SK-N-SH treated with all-trans-retinoic acid at 6 μM for 48 hours (cell line): ENCODE data around the gene ANKRD17.

Experiments used
- ARNTL ChIP-seq: fragments of 450-650 bp; formaldehyde crosslinking; IDR thresholded peaks from 2 replicates; pipeline ENCODE4 v1.5.0; 2020; ENCODE audit warnings: low read depth, mild to moderate bottlenecking, moderate library complexity, borderline replicate concordance
- ESRRG ChIP-seq: fragments of 250-450 bp; sonication (Bioruptor Pico); IDR thresholded peaks from 2 replicates; pipeline ENCODE4 v1.6.1; 2021; ENCODE audit warnings: mild to moderate bottlenecking
- PATZ1 ChIP-seq: fragments of 250-450 bp; sonication (Bioruptor Pico); IDR thresholded peaks from 2 replicates; pipeline ENCODE4 v1.8.0; 2020; ENCODE audit warnings: mild to moderate bottlenecking, moderate library complexity, borderline replicate concordance
- PPARA ChIP-seq: fragments of 250-450 bp; sonication (Bioruptor Pico); IDR thresholded peaks from 2 replicates; pipeline ENCODE4 v1.5.0; 2020; ENCODE audit warnings: mild to moderate bottlenecking, borderline replicate concordance
- TCF4 ChIP-seq: fragments of 250-450 bp; sonication (Bioruptor Pico); IDR thresholded peaks from 2 replicates; pipeline ENCODE4 v1.8.0; 2021; ENCODE audit warnings: mild to moderate bottlenecking, moderate library complexity, borderline replicate concordance
- ZC3H10 ChIP-seq: fragments of 250-450 bp; sonication (Bioruptor Pico); IDR thresholded peaks from 2 replicates; pipeline ENCODE4 v1.5.1; 2021; ENCODE audit warnings: mild to moderate bottlenecking, moderate library complexity
- ZFP30 ChIP-seq: fragments of 450-650 bp; formaldehyde crosslinking; IDR thresholded peaks from 2 replicates; pipeline ENCODE4 v1.5.0; 2022; ENCODE audit warnings: mild to moderate bottlenecking, moderate library complexity
- ZNF565 ChIP-seq: fragments of 450-650 bp; formaldehyde crosslinking; conservative IDR thresholded peaks from 2 replicates; pipeline ENCODE4 v1.5.0; 2020; ENCODE audit warnings: low read depth, mild to moderate bottlenecking, moderate library complexity
- TF ChIP-seq, protein P1 (sequence below): fragments of 250-450 bp; sonication (Bioruptor Pico); IDR thresholded peaks from 2 replicates; pipeline ENCODE4 v1.5.1; 2020; ENCODE audit warnings: low read depth, mild to moderate bottlenecking, moderate library complexity
- TF ChIP-seq, protein P2 (sequence below): fragments of 250-450 bp; sonication (Bioruptor Pico); IDR thresholded peaks from 2 replicates; pipeline ENCODE4 v1.8.0; 2021; ENCODE audit warnings: low read depth, mild to moderate bottlenecking, moderate library complexity, borderline replicate concordance

DNA sequence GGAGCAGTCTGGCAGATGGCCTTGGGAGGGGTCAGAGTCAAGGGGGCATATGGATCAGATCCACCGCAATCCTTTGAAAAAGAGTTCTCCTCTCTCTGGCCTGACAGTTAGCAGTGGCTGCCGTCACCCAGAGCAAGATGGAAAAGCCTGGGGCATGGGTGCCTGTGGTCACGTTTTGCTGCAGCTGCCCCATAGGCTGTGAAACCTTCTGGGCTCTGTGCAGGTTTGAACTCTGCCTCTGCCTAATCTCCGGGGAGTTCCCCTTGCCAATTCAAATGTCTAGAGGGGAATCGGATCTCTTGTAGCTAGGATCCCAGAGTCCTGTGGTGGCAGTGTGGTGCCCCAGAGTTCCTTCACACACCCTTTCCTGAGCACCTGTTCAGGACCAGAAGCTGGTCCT lies 23.4 kb upstream of the ANKRD17 start:
- TF ChIP-seq PATZ1 (CRISPR knock-in tag) (no peak), TCF4 (CRISPR knock-in tag) (no peak), ESRRG (CRISPR knock-in tag) (no peak), ZFP30 (CRISPR knock-in tag) (no peak), ZNF565 (no peak), PPARA (CRISPR knock-in tag) (no peak), ZC3H10 (CRISPR knock-in tag) (no peak), ARNTL (CRISPR knock-in tag) (no peak)
- TF ChIP-seq, protein P1, sequence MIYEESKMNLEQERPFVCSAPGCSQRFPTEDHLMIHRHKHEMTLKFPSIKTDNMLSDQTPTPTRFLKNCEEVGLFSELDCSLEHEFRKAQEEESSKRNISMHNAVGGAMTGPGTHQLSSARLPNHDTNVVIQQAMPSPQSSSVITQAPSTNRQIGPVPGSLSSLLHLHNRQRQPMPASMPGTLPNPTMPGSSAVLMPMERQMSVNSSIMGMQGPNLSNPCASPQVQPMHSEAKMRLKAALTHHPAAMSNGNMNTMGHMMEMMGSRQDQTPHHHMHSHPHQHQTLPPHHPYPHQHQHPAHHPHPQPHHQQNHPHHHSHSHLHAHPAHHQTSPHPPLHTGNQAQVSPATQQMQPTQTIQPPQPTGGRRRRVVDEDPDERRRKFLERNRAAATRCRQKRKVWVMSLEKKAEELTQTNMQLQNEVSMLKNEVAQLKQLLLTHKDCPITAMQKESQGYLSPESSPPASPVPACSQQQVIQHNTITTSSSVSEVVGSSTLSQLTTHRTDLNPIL (CRISPR knock-in tag): no peak
- TF ChIP-seq, protein P2, sequence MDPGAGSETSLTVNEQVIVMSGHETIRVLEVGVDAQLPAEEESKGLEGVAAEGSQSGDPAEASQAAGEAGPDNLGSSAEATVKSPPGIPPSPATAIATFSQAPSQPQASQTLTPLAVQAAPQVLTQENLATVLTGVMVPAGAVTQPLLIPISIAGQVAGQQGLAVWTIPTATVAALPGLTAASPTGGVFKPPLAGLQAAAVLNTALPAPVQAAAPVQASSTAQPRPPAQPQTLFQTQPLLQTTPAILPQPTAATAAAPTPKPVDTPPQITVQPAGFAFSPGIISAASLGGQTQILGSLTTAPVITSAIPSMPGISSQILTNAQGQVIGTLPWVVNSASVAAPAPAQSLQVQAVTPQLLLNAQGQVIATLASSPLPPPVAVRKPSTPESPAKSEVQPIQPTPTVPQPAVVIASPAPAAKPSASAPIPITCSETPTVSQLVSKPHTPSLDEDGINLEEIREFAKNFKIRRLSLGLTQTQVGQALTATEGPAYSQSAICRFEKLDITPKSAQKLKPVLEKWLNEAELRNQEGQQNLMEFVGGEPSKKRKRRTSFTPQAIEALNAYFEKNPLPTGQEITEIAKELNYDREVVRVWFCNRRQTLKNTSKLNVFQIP (CRISPR knock-in tag): no peak
